Eye (tissue), 1 donor: ENCODE results near the gene AKR7A3.
A peak's percentile ranks its signal among the peaks of the same experiment; 100 is the strongest.

Source experiments
- DNase-seq: peaks from one replicate; pipeline ENCODE4 v3.0.0-alpha.2; 2015

AKR7A3 gene

DNA sequence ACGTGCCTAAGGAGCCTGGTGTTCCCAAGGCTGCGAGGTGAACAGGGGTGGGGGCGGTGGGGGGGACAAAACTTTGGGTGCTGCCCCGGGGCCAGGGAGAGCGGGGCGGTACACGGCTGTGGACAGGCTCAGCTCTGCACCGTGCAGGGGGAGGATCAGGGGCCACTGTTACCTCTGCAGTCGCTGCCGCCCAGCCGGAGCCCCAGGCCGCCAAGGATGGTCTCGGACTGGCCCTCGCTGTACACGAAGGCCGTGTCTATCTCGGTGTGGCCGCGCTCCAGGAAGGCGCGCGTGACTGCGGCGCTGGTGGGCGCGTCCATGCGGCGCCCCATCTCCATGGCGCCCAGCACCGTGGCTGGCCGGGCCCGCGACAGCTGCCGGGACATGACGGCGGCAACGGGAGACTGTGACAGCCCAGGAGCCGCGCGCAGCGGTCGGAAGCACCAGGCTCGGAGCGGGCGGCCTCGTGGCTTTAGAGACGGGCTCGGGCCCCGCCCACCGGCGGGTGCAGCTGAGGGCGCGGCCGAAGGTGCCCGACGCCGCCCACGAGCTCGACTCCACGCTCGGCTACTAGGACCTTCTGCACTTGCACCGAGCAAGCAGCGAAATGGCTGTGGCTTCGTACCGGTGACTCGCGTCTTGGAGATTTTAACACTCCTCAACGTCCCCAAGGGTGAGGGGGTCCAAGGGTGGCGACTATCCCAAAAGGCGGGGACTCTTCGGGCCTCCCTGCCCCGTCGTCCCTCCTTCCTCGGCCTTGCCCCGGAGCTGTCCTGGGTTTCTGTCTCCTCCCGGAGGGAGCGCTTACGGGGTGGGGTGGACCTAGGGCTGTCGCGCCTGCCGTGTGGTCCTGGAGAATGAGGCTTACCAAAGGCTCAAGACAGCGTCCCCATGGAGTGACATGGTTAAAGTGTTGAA lies at the start of gene AKR7A3:
AKR7A3 (minus strand) TSS at position 447 of the 918 bp plus-strand sequence; CDS start at position 386, 61 bp downstream.
- peak; percentile 53 for DNase-seq

DNA sequence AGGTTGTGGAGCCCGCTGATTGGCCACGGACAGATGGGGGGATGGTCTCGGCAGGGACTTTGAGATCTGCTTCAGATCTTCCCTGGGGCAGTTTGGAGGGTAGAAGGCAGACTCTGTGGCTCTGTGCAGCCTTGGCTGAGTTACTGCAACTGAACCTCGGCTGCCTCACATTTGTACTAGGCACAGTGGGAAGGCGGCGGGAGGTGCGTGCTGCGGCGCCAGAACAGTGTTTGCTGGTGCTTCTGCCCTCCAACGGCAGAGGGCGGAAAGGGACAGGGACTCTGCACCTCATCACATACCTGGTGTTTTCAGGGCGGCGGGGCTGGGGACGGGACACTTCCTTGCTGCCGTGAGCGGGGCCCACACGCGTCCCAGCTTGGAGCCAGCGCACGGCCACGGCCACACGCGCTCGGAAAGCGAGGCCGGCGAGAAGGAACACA lies 49.8 kb upstream of the AKR7A3 start:
- peak; percentile 68 for DNase-seq

DNA sequence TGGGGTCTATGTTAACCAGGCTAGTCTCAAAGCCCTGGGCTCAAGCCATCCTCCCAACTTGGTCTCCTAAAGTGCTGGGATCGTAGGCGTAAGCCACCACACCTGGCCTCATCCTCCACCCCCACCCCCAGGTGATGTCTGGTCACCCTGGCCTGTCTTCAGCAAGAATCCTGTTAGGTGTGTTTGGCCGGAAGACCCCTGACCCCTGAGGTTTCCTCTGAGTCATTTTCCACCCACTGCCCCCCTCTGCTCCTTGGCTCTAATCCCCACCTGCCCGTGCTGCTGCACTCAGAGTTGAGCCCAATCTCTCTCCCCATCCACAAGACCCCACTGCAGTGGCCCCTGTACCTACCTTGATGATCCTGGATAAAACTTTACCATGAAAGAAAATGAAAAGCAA lies 48.7 kb upstream of the AKR7A3 start:
- DNase-seq: no peak

DNA sequence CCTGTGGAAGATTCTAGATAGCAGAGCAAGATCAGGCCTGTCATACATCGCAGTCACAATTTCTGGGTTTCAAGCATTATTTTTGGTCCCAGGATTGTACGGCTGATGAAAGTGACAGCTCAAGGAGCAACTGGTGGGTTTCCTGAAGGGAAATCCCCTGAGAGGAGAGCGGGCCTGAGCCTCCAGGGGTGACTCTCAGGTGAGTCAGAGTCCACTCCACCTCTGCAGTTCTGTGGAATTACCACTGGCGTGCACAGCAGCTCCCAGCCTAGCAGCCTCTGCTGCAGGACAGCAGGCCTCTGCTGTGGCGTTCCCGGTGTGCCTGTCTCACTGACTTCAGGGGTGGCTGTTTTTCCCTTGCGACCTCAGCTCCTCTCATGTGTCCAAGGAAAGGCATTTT lies 48.0 kb upstream of the AKR7A3 start:
- DNase-seq: no peak

DNA sequence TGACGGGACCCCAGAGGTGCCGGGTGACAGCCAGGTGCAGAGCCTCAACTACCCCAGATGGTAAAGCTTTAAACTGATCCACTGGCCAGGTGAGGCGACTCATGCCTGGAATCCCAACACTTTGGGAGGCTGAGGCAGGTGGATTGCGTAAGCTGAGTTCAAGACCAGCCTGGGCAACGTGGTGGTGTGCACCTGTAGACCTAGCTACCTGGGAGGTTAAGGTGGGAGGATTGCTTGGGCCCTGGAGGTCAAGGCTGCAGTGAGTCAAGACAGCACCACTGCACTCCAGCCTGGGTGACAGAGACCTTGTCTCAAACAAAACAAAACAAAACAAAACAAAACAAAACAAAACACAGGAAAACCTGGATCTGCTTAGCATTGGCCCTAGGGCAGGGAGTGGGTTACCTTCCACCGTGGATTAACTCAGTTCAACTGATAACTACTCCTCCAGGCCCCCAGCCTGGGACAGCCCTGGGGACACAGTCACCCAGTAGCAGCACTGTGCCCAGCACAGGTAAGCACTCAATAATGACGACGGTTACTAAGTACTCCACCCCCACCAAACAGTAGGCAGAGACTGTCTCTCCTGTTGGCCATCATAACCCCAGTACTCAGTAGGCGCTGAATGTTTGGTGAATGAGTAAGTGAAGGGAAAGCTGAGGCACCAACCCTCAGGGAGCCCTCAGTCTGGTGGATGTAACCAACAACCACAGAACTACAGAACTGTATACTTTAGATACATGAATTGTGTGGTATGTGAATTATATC lies 45.2 kb upstream of the AKR7A3 start:
- DNase-seq: no peak

DNA sequence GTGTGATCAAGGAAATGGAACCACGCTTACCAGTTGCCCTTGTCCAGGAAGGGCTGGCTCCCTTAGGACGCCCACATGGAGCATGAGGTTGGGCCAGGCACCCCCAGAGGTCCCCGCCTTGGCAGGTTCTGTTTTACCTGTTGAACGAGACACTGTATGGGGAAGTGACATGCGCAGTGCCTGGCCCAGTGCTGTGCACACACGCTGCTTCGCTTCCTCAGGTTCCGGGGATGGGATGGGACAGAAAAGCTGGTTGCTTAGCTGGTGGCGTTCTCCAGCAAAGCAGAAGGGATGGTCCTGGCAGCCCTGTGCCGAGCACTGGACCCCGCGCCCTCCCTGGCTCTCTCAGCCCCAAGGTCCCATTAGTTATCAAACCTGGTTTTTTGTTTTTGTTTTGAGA lies 44.3 kb upstream of the AKR7A3 start:
- DNase-seq: no peak

DNA sequence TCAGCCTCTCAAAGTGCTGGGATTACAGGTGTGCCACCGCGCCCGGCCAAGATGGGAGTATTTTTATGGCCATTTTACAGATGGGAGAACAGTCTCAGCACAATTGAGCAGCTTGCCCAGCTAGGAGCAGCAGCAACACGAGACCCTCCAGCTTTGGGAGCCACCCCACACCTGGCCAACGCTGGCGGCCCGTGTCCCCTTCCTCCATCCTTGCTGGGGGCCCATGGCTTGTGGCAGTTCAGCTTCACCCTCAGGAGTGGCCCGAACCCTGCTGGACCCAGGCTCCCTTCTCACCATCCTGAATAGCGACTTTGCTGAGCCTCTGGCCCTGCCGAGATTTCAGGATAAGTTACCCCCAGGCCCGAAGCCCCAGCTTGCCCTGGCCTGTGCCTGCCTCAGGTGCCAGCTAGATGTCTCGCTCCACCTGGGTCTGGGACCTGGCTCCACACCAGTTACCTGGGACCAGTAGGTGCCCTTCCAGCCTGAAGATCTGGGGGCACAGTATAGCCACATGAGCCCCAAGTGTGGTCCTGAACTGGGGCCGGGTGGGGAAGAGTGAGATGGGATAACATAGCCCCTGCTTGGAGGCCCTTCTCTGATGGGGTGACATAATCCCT lies 42.8 kb upstream of the AKR7A3 start:
- DNase-seq: no peak

DNA sequence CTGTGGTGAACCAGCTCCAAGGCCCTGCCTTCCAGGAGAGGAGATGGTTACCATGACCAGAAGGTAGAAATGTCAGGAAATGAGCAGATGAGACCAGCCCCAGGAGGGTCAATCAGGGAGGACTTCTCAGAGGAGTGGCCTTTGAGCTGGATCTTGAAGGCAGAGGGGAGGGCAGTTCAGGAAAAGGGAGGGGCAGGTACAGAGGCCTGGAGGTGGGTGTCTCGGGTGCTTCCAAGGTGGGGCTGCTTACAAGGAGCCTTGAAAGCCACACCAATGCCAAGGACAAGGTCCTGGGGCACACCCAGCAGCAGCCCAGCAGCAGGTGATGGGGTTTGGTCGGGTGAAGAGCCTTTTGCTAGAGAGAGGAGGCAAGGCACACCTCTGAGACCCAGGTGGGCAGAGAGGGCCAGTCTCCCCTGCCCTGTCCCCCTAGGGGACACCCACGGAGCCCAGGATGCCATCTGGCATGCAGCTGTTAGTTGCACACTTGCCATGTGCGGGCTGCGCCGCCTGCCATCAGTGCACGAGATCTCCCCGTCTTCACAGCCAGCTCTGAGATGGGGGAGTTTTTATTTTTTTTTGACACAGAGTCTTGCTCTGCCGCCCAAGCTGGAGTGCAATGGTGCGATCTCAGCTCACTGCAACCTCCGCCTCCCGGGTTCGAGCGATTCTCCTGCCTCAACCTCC lies 42.0 kb upstream of the AKR7A3 start:
- DNase-seq: no peak

DNA sequence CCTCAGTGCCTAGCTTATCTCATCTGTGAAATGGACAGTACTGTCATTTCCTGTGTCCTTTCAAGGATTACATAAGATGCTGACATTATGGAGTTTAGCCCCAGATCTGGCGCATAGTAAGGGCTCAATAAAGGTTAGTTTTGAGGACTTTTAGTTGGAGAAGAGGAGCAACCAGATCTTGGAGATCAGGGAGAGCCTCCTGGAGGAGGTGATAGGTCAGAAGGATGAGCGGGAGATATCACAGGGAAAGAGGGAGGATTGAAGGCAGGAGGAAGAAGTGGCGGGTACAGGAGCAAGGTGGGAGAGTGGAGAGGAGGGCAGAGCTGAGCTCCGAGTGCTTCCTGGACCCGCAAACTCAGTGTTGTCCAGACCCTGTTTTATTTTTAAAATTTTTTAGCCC lies 41.0 kb upstream of the AKR7A3 start:
- DNase-seq: no peak

DNA sequence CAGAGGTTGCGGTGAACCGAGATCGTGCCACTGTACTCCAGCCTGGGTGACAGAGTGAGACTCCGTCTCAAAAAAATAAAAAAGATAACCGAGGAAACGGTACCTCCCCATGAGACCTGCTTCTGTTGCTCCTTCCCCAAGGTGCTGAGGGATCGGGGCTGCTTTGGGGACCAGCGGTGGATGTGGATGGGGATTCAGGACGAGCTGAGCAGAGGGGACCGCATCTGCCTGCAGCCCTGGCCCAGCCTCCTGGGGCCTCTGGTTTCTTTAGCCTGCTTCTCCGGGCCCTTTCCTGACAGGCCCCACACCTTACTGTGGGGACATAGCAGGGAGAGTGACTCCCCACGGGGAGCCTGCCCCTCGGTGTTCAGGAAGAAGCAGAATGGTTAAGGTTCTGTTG lies 40.6 kb upstream of the AKR7A3 start:
- no peak for DNase-seq

DNA sequence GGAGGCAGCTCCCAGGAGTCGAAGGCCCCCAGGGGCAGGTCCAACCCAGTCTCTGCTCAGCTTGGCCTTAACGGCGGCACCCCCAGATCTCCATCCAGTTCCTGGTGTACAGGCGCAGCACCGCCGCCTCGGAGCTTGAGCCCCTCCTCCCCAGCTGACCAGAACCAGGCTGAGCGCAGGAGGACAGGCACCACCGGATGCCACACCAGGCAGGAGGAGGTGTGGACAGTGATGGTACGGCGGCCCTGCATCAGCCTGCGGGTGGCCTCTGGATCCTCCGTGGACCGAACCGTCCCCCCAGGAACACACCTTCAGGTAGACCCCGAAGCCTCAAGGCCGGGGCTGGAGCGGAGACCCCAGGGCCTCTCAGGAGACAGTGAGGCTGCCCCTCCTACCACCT lies 39.9 kb upstream of the AKR7A3 start:
- DNase-seq: no peak

DNA sequence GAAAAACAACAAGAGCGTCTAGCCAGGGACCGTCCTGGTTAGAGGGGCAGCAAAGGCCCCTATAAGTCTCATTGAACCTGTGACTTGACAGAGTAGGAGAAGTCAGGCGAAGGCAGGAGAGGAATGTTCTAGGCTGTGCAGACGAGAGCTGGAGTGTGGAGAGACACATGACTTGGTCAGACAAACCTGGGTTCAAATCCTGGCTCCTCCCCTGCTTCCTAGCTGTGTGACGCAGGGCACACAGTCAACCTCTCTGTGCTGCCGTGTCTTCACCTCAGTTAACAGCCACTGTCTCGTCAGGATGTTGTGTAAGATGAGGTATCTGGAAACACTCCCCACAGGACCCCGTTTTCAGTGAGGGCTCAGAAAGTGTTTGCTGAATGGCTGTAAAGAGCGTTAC lies 39.2 kb upstream of the AKR7A3 start:
- no peak for DNase-seq

DNA sequence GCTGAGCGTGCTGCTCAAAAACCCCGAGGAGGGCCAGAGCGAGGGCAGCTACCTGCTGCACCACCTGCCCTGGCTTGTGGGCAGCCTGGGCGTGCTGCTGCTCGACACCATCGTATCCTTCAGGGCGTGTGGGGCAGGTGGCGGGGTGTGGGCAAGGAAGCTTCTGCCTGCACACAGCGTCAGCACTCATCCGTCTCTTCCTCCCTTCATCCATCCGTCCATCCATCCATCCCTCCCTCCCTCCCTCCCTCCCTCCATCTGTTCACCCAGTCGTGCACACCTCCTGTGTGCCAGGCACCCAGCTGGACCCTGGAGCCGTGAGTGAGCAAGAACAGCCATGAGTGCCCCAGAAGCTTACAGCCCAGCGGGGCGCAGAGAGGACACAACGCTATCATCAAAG lies 38.7 kb upstream of the AKR7A3 start:
- no peak for DNase-seq

DNA sequence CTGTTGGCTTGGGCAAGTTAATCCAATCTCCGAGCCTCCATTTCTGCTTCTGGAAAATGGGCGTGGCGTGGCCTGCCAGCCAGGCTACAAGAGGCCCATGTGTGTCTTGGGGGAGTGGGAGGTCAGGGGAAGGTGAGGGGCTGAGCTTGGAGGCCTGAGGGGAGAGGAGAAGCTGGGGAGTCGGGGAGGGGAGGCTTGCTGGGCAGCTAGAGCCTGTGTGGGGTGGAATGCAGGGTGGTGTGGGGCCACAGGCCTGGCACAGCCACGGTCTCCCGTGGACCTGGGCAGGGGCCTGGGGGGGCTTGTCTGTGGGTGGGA lies 38.1 kb upstream of the AKR7A3 start:
- DNase-seq: no peak

DNA sequence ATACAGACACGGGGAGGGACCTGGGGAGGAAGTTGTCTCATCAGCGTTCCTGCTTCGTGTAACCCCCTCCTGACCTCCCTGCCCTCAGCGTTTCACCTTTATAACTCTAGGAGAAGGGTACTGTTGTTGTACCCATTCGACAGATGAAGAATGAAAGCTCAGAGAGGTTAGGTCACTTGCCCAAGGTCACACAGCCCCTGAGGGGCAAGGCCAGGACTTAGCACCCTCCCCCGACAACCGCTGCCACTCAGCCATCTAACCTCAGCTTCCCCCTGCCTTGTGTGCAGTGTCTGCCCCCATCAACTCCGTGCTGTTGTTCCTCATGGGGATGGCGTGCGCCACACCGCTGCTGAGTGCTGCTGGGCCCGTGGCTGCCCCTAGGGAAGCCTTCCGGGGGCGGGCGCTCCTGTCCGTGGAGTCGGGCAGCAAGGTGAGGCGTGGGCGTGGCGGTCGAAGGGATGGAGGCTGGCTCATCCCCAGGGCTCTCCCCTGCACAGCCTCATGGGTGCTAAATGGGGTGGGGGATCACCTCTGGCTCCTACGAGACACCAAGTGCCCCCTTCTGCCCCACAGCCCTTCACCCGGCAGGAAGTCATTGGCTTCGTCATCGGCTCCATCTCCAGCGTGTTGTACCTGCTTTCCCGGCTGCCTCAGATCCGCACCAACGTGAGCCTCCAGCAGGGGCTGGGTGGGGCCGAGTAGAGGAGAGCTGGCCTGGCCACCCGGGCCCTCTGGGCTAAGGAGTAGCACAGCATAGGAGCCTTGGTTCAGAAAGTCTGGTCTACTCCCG lies 37.6 kb upstream of the AKR7A3 start:
- DNase-seq: no peak

DNA sequence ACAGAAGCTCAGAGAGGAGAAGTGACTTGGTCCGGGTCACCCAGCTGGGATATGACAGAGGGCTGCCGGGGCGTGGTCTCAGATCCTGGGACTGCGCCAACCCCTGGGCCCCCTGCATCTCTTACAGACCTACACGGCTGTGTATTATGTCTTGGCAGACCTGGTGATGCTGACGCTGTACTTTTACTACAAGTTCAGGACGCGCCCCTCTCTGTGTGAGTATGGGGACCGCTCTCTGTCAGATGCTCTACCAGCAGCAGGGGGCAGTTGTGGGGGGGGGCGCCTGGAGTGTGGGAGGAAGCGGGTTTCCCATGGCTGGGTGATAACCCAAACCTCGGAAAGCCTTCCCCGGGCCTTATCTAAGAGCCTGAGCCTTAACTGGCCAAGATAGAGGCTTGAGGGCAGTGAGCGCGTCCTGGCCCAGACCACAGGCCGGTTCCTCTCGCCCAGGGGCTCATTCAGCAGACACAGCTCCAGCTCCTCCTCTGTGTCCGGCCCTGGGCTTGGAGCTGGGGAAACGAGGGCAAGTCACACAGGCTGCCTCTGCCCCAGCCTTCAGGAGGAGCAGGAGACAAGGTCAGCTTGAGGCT lies 36.9 kb upstream of the AKR7A3 start:
- no peak for DNase-seq

DNA sequence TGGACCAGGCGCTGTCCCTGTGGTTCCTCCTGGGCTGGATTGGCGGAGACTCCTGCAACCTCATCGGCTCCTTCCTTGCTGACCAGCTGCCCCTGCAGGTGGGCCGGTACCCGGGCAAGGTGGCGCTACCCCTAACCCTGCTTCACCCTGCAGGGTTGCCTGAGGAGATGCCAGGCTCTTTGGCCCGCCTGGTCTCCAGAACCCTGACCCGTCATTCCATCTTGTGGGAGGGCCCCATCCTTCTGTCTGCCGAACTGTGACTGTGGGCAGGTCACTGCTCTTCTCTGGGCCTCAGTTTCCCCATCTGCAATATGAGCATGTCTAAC lies 36.1 kb upstream of the AKR7A3 start:
- DNase-seq: no peak

DNA sequence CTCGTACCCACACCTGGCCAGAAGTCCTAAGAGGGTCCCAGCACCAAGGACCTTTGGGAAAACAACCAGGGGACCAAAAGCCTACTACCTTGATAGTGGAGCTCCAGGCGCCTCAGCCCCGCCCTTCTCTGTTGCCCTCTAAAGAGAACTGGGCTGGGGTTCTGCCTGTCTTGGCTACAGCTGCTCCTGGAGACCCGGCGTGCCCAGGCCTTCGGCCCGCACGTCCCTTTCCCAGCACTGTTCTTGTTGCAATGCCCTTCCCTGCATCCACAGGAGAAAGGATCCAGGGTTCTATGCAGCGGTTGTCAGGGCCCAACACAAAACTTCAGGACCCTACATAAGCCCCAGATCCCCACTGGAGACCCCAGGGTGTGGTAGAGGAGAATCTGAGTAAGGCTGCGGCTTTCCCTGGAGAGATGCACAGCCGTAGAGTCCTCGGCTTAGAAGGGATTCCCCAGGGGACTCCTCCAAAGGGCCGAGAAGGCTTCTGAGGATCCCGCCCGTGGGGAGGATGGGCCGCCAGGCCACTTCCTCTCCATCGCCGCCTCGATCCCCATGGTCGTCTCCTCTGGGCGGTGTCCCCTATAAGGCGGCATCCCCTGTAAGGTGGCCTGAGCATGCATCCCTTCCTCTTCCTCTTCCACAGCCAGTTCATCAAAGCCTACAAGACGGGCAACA lies 35.6 kb upstream of the AKR7A3 start:
- DNase-seq: no peak

DNA sequence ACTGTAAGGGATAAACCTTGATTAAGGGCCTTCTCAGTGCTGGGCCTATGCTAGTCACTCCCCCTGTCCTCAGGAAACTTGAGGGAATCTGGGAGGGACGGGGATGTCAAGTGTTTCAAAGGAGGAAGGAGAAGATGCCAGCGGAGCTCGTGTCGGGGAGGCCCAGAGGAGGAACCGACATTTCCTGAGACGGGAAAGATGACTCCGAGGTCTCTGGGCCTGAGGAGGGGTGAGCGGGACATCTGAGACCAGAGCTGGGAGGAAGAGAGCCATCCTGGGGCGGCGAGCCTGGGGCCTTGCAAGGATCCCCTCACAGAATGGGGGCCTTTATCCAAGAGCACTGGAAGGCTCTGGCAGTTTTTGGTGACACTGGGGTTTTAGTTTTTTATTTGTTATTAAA lies 33.9 kb upstream of the AKR7A3 start:
- no peak for DNase-seq

DNA sequence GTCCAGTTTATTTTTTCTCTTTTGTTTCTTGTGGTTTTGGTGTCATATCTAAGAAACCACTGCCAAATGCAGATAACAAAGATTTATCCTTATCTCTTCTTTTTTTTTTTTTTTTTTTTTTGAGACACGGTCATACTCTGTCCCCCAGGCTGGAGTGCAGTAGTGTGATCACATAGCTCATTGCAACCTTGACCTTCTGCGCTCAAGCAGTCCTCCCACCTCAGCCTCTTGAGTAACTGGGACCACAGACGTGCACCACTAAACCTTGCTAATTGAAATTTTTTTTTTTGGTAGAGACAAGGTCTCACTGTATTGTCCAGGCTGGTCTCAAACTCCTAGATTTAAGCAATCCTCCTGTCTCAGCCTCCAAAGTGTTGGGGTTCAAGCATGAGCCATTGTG lies 32.5 kb upstream of the AKR7A3 start:
- DNase-seq: no peak

DNA sequence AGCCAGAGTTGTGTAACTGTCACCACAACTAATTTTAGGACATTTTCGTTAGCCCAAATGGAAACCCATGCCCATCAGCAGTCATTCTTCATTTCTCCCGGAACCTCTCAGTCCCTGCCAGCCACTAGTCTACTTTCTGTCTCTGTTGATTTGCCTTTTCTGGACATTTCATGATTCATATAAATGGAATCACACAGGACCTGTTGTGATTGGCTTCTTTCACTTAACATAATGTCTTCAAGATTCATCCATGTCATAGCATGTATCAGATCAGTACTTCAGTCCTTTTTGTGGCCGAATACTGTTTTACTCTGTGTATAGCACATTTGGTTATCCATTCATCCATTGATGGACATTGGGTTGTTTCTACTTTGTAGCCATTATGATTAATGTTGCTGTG lies 30.6 kb upstream of the AKR7A3 start:
- no peak for DNase-seq
